ENCODE measurements around the gene KIF16B. TPM values are rescaled to one million over a fixed set of nuclear protein-coding genes. Genes with fewer than 3 reads are reported as not detected.

The KIF16B gene
- total and polyA plus RNA-seq, 2 of the 13 experiments (the other 11 are each of a cell fraction or from before 2014, with no cell fraction given): 6.9 to 18.0 TPM

GRCh38 chr20:16392346-16392745, 180.9 kb downstream of the KIF16B start (continued):
- TF ChIP-seq KMT2B (CRISPR knock-in tag; IDR thresholded peaks at IDR 0.05) (no peak), ZSCAN30 (CRISPR knock-in tag; IDR thresholded peaks at IDR 0.05) (no peak), AKAP8 (CRISPR knock-in tag; IDR thresholded peaks at IDR 0.05) (no peak), TRIM24 (CRISPR knock-in tag; IDR thresholded peaks at IDR 0.05) (no peak)

GRCh38 chr20:16390991-16391390, 182.3 kb downstream of the KIF16B start:
- Histone ChIP-seq H4K20me1 (ENCODE audit: insufficient read depth, low read length) (no peaks in the 10 kb centered on the region), H3K4me1 (ENCODE audit: insufficient read depth, low read length) (no peaks in the 10 kb centered on the region), H3K4me2 (ENCODE audit: low read depth, low read length) (no peak overlapping the region), H3K9ac (ENCODE audit: insufficient read depth, low read depth, low read length) (no peak overlapping the region), H3K79me2 (ENCODE audit: insufficient read depth, low read length) (no peaks in the 10 kb centered on the region), H3K9me3 (ENCODE audit: low read length) (no peaks in the 10 kb centered on the region), H3K4me3 (replicated peaks in 1 of 3; ENCODE audit: insufficient read depth in 1 of 3, low read depth in 2 of 3, low read length in 3 of 3) (no peak overlapping the region), H3K27me3 (ENCODE audit: control insufficient read depth in 1 of 2, insufficient read depth in 2 of 2, low read length in 2 of 2) (no peaks in the 10 kb centered on the region), H2AFZ (ENCODE audit: low read length) (no peak overlapping the region), H3K36me3 (replicated peaks in 1 of 2; ENCODE audit: control insufficient read depth in 1 of 2, insufficient read depth in 2 of 2, low read length in 2 of 2) (no peaks in the 10 kb centered on the region; a peak in 1 of 5 replicates), H3K27ac (ENCODE audit: extremely low read length, insufficient read depth, low read length) (no peak overlapping the region)
- BruUV-seq (replicated peaks): no TSS peak
- CTCF ChIA-PET (ENCODE audit: low intra/inter-chr PET ratio, low total read pairs): no interaction called here
- WGBS (ENCODE audit: low lambda C conversion rate): 95% methylated on average over 4 of the region's 4 CpGs
- POLR2A ChIA-PET: no interaction called here
- FAIRE-seq (no peak), DNase-seq (ENCODE audit: low spot score) (no peak), ATAC-seq (no peak)
- TF ChIP-seq MEF2D (CRISPR knock-in tag; IDR thresholded peaks at IDR 0.05): no peak
- no peak for TF ChIP-seq IKZF4 (CRISPR knock-in tag; IDR thresholded peaks at IDR 0.05; ENCODE audit: borderline replicate concordance, low read depth, not compliant biosample characterization)
- TF ChIP-seq THAP8 (CRISPR knock-in tag; IDR thresholded peaks at IDR 0.05; ENCODE audit: borderline replicate concordance): no peak
- intact Hi-C loops (cut with micrococcal nuclease; ENCODE audit: unreplicated experiment) (no loop called here), in situ Hi-C loops (cut with HindIII; ENCODE audit: extremely low pct_ligation_motif_present, low pct_unique_long_range_greater_than_20kb) (no loop called here)

- TF ChIP-seq ATAD3A (CRISPR knock-in tag; IDR thresholded peaks at IDR 0.05) (no peak), ZC3H4 (CRISPR knock-in tag; IDR thresholded peaks at IDR 0.05; ENCODE audit: borderline replicate concordance) (no peak), HCFC1 (IDR thresholded peaks at IDR 0.05; ENCODE audit: low read depth, low read length) (no peak), ZBTB42 (CRISPR knock-in tag; IDR thresholded peaks at IDR 0.05) (no peak), ZNF451 (CRISPR knock-in tag; IDR thresholded peaks at IDR 0.05) (no peak), SETDB1 (CRISPR knock-in tag; IDR thresholded peaks at IDR 0.05; ENCODE audit: borderline replicate concordance) (no peak), DMAP1 (CRISPR knock-in tag; IDR thresholded peaks at IDR 0.05) (no peak), SMYD3 (CRISPR knock-in tag; IDR thresholded peaks at IDR 0.05) (no peak), ZNF33A (CRISPR knock-in tag; IDR thresholded peaks at IDR 0.05; ENCODE audit: borderline replicate concordance) (no peak), ZSCAN20 (CRISPR knock-in tag; IDR thresholded peaks at IDR 0.05; ENCODE audit: borderline replicate concordance) (no peak)
- TF ChIP-seq, protein P1, sequence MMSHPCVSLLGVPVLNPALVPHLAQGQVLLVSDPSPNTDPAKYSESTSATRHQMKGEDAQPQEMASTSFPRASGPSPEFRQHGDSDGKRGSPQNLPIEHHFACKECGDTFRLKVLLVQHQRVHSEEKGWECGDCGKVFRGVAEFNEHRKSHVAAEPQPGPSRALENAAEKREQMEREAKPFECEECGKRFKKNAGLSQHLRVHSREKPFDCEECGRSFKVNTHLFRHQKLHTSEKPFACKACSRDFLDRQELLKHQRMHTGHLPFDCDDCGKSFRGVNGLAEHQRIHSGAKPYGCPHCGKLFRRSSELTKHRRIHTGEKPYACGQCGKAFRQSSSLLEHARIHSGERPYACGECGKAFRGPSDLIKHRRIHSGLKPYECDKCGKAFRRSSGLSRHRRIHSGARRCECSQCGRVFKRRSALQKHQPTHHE (CRISPR knock-in tag; IDR thresholded peaks at IDR 0.05; ENCODE audit: borderline replicate concordance): no peak
- Histone ChIP-seq H3K79me2 (ENCODE audit: insufficient read depth, low read length) (no peaks in the 10 kb centered on the region), H3K4me3 (replicated peaks in 1 of 3; ENCODE audit: insufficient read depth in 1 of 3, low read depth in 2 of 3, low read length in 3 of 3) (no peak overlapping the region), H3K9ac (ENCODE audit: insufficient read depth, low read depth, low read length) (no peak overlapping the region), H4K20me1 (ENCODE audit: insufficient read depth, low read length) (no peaks in the 10 kb centered on the region), H3K27ac (ENCODE audit: extremely low read length, insufficient read depth, low read length) (no peak overlapping the region), H3K27me3 (ENCODE audit: control insufficient read depth in 1 of 2, insufficient read depth in 2 of 2, low read length in 2 of 2) (no peaks in the 10 kb centered on the region), H3K4me1 (ENCODE audit: insufficient read depth, low read length) (no peaks in the 10 kb centered on the region), H3K9me3 (ENCODE audit: low read length) (no peaks in the 10 kb centered on the region), H3K4me2 (ENCODE audit: low read depth, low read length) (no peak overlapping the region), H2AFZ (ENCODE audit: low read length) (no peak overlapping the region), H3K36me3 (replicated peaks in 1 of 2; ENCODE audit: control insufficient read depth in 1 of 2, insufficient read depth in 2 of 2, low read length in 2 of 2) (no peaks in the 10 kb centered on the region; a peak in 1 of 5 replicates)
- CTCF ChIA-PET (ENCODE audit: low intra/inter-chr PET ratio, low total read pairs): no interaction called here
- ATAC-seq (no peak), DNase-seq (ENCODE audit: low spot score) (no peak), FAIRE-seq (no peak)
- BruUV-seq (replicated peaks): no TSS peak
- intact Hi-C loops (cut with micrococcal nuclease; ENCODE audit: unreplicated experiment): no loop called here
- POLR2A ChIA-PET: no interaction called here
- WGBS (ENCODE audit: low lambda C conversion rate): 98% methylated on average over 6 of the region's 6 CpGs
- in situ Hi-C loops (cut with HindIII; ENCODE audit: extremely low pct_ligation_motif_present, low pct_unique_long_range_greater_than_20kb): no loop called here
Observed at GRCh38 chr20:16388731-16389130, 184.5 kb downstream of the KIF16B start.
